Trophoblast cell (in vitro differentiated cells and primary cell): Measurements from ENCODE around the gene STOML1.
A peak's percentile ranks its signal among the peaks of the same experiment; 100 is the strongest.

Experiments
- DNase-seq, 2 donors: peaks; one replicate each; pipeline ENCODE4 v3.0.0-alpha.2; 2016
- H2AFZ ChIP-seq: 2 replicates; pipeline ENCODE4 v1.6.1; 2013; ENCODE audit warnings: low read length, moderate library complexity, mild to moderate bottlenecking; ENCODE audit not compliant: insufficient read depth, poor library complexity
- H2AK5ac ChIP-seq: 2 replicates; pipeline ENCODE4 v1.6.1; 2013; ENCODE audit warnings: mild to moderate bottlenecking, low read length
- H2BK120ac ChIP-seq: 2 replicates; pipeline ENCODE4 v1.6.1; 2013; ENCODE audit warnings: low read length, mild to moderate bottlenecking, moderate library complexity; ENCODE audit not compliant: insufficient read depth, poor library complexity
- H2BK12ac ChIP-seq: 2 replicates; pipeline ENCODE4 v1.6.1; 2013; ENCODE audit warnings: mild to moderate bottlenecking, low read length, moderate library complexity
- H2BK5ac ChIP-seq: 2 replicates; pipeline ENCODE4 v1.6.1; 2013; ENCODE audit warnings: low read length, low read depth, moderate library complexity, mild to moderate bottlenecking; ENCODE audit not compliant: poor library complexity
- H3K14ac ChIP-seq: 2 replicates; pipeline ENCODE4 v1.6.1; 2013; ENCODE audit warnings: mild to moderate bottlenecking, low read length
- H3K18ac ChIP-seq: 2 replicates; pipeline ENCODE4 v1.6.1; 2013; ENCODE audit warnings: mild to moderate bottlenecking, low read length
- H3K23ac ChIP-seq: 2 replicates; pipeline ENCODE4 v1.6.1; 2013; ENCODE audit warnings: low read length
- H3K27ac ChIP-seq: 2 replicates; pipeline ENCODE4 v1.5.1; 2013; ENCODE audit warnings: low read depth, mild to moderate bottlenecking, inconsistent platforms, low read length, moderate library complexity
- H3K27me3 ChIP-seq: 2 replicates; pipeline ENCODE4 v1.6.1; 2013; ENCODE audit warnings: inconsistent platforms, mild to moderate bottlenecking, low read length, moderate library complexity; ENCODE audit not compliant: insufficient read depth
- H3K36me3 ChIP-seq, 2 experiments: 1 replicate in 1 of 2; 2 replicates in 1 of 2; pipeline ENCODE4 v1.6.1; 2013; ENCODE audit warnings: low read length in 2 of 2, mild to moderate bottlenecking in 2 of 2, moderate library complexity in 1 of 2; ENCODE audit not compliant: insufficient read depth in 2 of 2, control insufficient read depth in 1 of 2
- H3K4ac ChIP-seq: 2 replicates; pipeline ENCODE4 v1.6.1; 2013; ENCODE audit warnings: low read depth, mild to moderate bottlenecking, low read length, moderate library complexity
- H3K4me1 ChIP-seq, 2 experiments: 1 replicate in 1 of 2; 2 replicates in 1 of 2; pipeline ENCODE4 v1.6.1; 2013; ENCODE audit warnings: low read length in 2 of 2, mild to moderate bottlenecking in 2 of 2, moderate library complexity in 1 of 2; ENCODE audit not compliant: insufficient read depth in 2 of 2, control insufficient read depth in 1 of 2
- H3K4me2 ChIP-seq: 2 replicates; pipeline ENCODE4 v1.6.1; 2013; ENCODE audit warnings: inconsistent platforms, mild to moderate bottlenecking, low read length, moderate library complexity
- H3K4me3 ChIP-seq: 2 replicates; pipeline ENCODE4 v1.5.1; 2013; ENCODE audit warnings: mild to moderate bottlenecking, low read depth, low read length, inconsistent platforms
- H3K79me1 ChIP-seq: one replicate; pipeline ENCODE4 v1.6.1; 2013; ENCODE audit warnings: low read length
- H3K79me2 ChIP-seq: 2 replicates; pipeline ENCODE4 v1.6.1; 2013; ENCODE audit warnings: low read length, mild to moderate bottlenecking; ENCODE audit not compliant: control insufficient read depth, insufficient read depth, poor library complexity
- H3K9ac ChIP-seq: 2 replicates; pipeline ENCODE4 v1.6.1; 2013; ENCODE audit warnings: mild to moderate bottlenecking, low read length
- H3K9me3 ChIP-seq: 2 replicates; pipeline ENCODE4 v1.6.1; 2013; ENCODE audit warnings: low read depth, mild to moderate bottlenecking, control low read depth, inconsistent platforms, low read length; ENCODE audit not compliant: insufficient read depth
- H4K12ac ChIP-seq: 2 replicates; pipeline ENCODE4 v1.6.1; 2013; ENCODE audit warnings: low read depth, mild to moderate bottlenecking, low read length, moderate library complexity
- H4K8ac ChIP-seq: 2 replicates; pipeline ENCODE4 v1.6.1; 2013; ENCODE audit warnings: low read depth, mild to moderate bottlenecking, low read length, moderate library complexity
- H4K91ac ChIP-seq: one replicate; pipeline ENCODE4 v1.6.1; 2013; ENCODE audit warnings: low read depth, mild to moderate bottlenecking, low read length, moderate library complexity
- WGBS: extraction: QIAGEN DNeasy Blood & Tissue Kit; methylation state at CpG from one replicate; pipeline ENCODE4 v1.1.7; 2013; ENCODE audit warnings: missing lambda C conversion rate; ENCODE audit not compliant: insufficient read length, insufficient coverage; ENCODE audit errors: extremely low coverage; 5-methylcytosine and 5-hydroxymethylcytosine counted together

Gene STOML1

DNA sequence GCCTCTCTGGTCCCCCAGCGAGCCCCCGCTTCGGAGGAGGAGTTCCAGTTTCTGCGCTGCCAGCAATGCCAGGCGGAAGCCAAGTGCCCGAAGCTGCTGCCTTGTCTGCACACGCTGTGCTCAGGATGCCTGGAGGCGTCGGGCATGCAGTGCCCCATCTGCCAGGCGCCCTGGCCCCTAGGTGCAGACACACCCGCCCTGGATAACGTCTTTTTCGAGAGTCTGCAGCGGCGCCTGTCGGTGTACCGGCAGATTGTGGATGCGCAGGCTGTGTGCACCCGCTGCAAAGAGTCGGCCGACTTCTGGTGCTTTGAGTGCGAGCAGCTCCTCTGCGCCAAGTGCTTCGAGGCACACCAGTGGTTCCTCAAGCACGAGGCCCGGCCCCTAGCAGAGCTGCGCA, 5.9 kb upstream of the STOML1 start:
- WGBS, result no CpG with 5 or more reads among the region's 27 CpGs
- Histone ChIP-seq H3K18ac (no peak overlapping the region), H3K36me3 (peaks cover 9 to 11% of the 10 kb centered on the region in 2 experiments), H3K23ac (no peak overlapping the region), H3K4ac (no peak overlapping the region), H3K9me3 (peaks cover 2% of the 10 kb centered on the region), H3K9ac (no peak overlapping the region), H2AFZ (no peak overlapping the region), H2BK5ac (no peak overlapping the region), H4K12ac (no peak overlapping the region), H2BK12ac (no peak overlapping the region), H3K4me2 (no peak overlapping the region), H3K79me2 (peaks cover 6% of the 10 kb centered on the region), H3K14ac (no peak overlapping the region), H3K27me3 (no peaks in the 10 kb centered on the region), H2AK5ac (no peak overlapping the region), H3K79me1 (peaks cover 7% of the 10 kb centered on the region), H2BK120ac (no peak overlapping the region), H3K27ac (no peak overlapping the region), H4K91ac (no peak overlapping the region), H3K4me1 (peaks cover 4 to 7% of the 10 kb centered on the region in 2 experiments), H4K8ac (no peak overlapping the region), H3K4me3 (no peak overlapping the region)
- DNase-seq, result no peak

DNA sequence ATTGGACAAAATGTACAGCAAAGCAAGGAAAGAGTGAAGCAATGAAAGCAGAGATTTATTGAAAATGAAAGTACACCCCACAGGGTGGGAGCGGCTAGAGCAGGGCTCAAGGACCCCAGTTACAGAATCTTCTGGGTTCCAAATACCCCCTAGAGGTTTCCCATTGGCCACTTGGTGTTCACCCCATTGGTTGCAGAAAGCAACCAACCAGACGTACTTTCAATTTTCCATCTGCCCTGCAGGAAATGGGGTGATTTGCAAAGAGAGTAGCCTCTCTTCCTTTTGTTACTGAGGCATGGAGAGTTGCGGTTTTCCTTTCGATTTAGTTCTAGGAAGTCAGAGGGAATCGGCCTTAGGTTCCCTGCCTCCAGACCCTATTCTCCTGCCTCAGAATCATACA, 4.8 kb upstream of the STOML1 start:
- Histone ChIP-seq H2BK120ac (no peak overlapping the region), H3K4me2 (no peak overlapping the region), H4K8ac (no peak overlapping the region), H3K14ac (no peak overlapping the region), H3K9ac (no peak overlapping the region), H3K4me1 (peaks cover 4 to 7% of the 10 kb centered on the region in 2 experiments), H3K79me2 (peaks cover 6% of the 10 kb centered on the region), H3K23ac (no peak overlapping the region), H2BK12ac (no peak overlapping the region), H3K18ac (no peak overlapping the region), H3K9me3 (peaks cover 2% of the 10 kb centered on the region), H3K4me3 (no peak overlapping the region), H2BK5ac (no peak overlapping the region), H3K27ac (no peak overlapping the region), H3K4ac (no peak overlapping the region), H3K79me1 (peaks cover 7% of the 10 kb centered on the region), H2AK5ac (no peak overlapping the region), H4K91ac (no peak overlapping the region), H3K36me3 (peaks cover 5 to 9% of the 10 kb centered on the region in 2 experiments), H3K27me3 (no peaks in the 10 kb centered on the region), H2AFZ (no peak overlapping the region), H4K12ac (no peak overlapping the region)
- DNase-seq, result no peak
- no CpG with 5 or more reads among the region's 5 CpGs for WGBS

DNA sequence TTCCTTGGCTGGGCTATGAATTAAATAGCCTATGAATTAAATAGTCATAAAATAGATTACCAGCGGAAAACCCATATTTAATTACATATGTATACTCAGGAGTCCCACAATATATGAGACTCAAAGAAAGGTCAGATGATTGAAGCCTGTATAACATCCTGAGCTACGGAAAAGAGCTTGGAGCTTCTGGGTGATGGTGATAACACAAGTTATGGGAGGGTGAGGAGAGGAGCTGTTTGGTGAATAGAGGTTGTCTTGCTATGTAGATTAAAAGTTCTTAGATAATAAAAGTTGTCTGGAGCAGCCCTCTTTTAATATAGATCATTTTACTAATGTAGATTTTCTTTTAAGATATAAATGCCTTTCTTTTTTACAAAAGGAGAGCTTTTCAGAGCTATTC, 4.2 kb upstream of the STOML1 start:
- Histone ChIP-seq H2BK12ac (no peak overlapping the region), H4K8ac (no peak overlapping the region), H3K4me3 (no peak overlapping the region), H3K27ac (no peak overlapping the region), H3K79me1 (peaks cover 7% of the 10 kb centered on the region), H3K23ac (no peak overlapping the region), H2BK5ac (no peak overlapping the region), H3K79me2 (peaks cover 6% of the 10 kb centered on the region), H3K36me3 (peaks cover 5 to 9% of the 10 kb centered on the region in 2 experiments), H3K9ac (no peak overlapping the region), H2BK120ac (no peak overlapping the region), H3K4me2 (no peak overlapping the region), H4K12ac (no peak overlapping the region), H3K9me3 (peaks cover 2% of the 10 kb centered on the region), H2AFZ (no peak overlapping the region), H3K4me1 (peaks cover 8 to 12% of the 10 kb centered on the region in 2 experiments), H3K4ac (no peak overlapping the region), H3K18ac (no peak overlapping the region), H3K14ac (no peak overlapping the region), H2AK5ac (no peak overlapping the region), H3K27me3 (no peaks in the 10 kb centered on the region), H4K91ac (no peak overlapping the region)
- no peak for DNase-seq
- WGBS, result no CpG with 5 or more reads among the region's 2 CpGs

DNA sequence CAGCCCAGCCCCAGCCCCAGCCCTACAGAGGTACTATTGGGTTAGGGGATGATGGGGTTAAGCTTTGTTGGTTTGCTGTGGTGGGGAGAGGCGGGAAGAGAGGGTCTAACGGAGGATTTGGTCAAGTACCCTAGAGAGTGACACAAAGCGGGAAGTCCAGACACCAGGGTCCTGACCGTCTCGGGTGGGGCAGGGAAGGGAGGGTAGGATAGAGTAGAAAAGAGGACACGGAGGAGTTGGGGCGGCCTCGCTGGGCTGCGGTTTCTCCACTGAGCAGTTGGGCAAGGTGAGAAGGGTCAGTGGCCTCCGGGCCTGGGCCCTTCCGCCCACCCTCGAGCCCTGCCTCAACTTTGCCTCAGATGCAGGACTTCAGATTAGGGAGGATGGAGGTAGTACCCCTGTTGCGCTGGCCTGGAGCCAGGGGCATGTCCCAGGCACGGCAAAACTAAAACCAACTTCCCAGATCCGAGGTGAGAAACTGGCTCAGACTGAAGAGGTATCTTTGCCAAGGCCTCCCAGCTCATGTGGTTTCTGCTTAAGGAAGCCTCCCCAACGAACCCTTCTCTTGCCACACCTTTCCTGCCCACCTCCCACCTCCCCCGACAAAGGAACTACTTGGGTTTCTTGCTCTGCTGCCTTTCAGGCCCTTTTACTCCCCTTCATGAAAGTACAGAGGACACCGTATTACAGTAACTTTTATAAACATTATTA, 3.0 kb upstream of the STOML1 start:
- Histone ChIP-seq H4K8ac (peak overlapping the region; percentile 86), H2BK120ac (no peak overlapping the region), H4K91ac (peak overlapping the region; percentile 50), H2AK5ac (peak overlapping the region; percentile 75), H3K4ac (peak overlapping the region; percentile 87), H3K14ac (peak overlapping the region; percentile 89), H4K12ac (peak overlapping the region; percentile 77), H3K27me3 (no peaks in the 10 kb centered on the region), H3K9me3 (peaks cover 2% of the 10 kb centered on the region), H3K9ac (peak overlapping the region; percentile 92), H2BK12ac (no peak overlapping the region), H3K4me1 (peaks cover 10 to 15% of the 10 kb centered on the region in 2 experiments), H3K27ac (no peak overlapping the region), H3K18ac (peak overlapping the region; percentile 69), H3K79me2 (peaks cover 6% of the 10 kb centered on the region), H2BK5ac (peak overlapping the region; percentile 18), H3K36me3 (peaks cover 5 to 7% of the 10 kb centered on the region in 2 experiments), H3K23ac (peak overlapping the region; percentile 58), H3K79me1 (peaks cover 7% of the 10 kb centered on the region), H2AFZ (peak overlapping the region; percentile 38), H3K4me2 (peak overlapping the region; percentile 99), H3K4me3 (peak overlapping the region; percentile 86)
- DNase-seq, result peak in 1 of 2 donors; percentile 16
- WGBS, result no CpG with 5 or more reads among the region's 18 CpGs
